HepG2 (cell line): ENCODE data around the gene DCST2. TPM values are rescaled to one million over a fixed set of nuclear protein-coding genes. Genes with fewer than 3 reads are reported as not detected.

Source experiments
- ATF2 ChIP-seq: sonication (generic); formaldehyde crosslinking; IDR thresholded peaks from 2 replicates; pipeline ENCODE4 v1.4.0; 2020; ENCODE audit warnings: missing genetic modification reagents
- CAMTA2 ChIP-seq: sonication (generic); formaldehyde crosslinking; IDR thresholded peaks from 2 replicates; pipeline ENCODE4 v1.4.0; 2020; ENCODE audit warnings: mild to moderate bottlenecking, missing genetic modification reagents, borderline replicate concordance
- CEBPB ChIP-seq: IDR thresholded peaks from 2 replicates; pipeline ENCODE4 v1.6.1; 2011; ENCODE audit warnings: low read depth, low read length, improper control_type of control experiment, borderline replicate concordance
- CHD2 ChIP-seq: IDR thresholded peaks from 2 replicates; pipeline ENCODE4 v1.6.1; 2011; ENCODE audit warnings: low read depth, low read length, improper control_type of control experiment
- DMAP1 ChIP-seq: IDR thresholded peaks from 2 replicates; pipeline ENCODE4 v1.6.1; 2016
- ERF ChIP-seq: IDR thresholded peaks from 2 replicates; pipeline ENCODE4 v1.6.1; 2018; ENCODE audit warnings: missing biosample characterization, missing genetic modification reagents
- GZF1 ChIP-seq: sonication (generic); formaldehyde crosslinking; IDR thresholded peaks from 2 replicates; pipeline ENCODE4 v1.5.1; 2020; ENCODE audit warnings: mild to moderate bottlenecking, missing genetic modification reagents
- HDAC2 ChIP-seq: sonication (generic); formaldehyde crosslinking; IDR thresholded peaks from 2 replicates; pipeline ENCODE4 v1.4.0; 2020; ENCODE audit warnings: missing genetic modification reagents
- JUN ChIP-seq: sonication (generic); formaldehyde crosslinking; IDR thresholded peaks from 2 replicates; pipeline ENCODE4 v1.4.0; 2020; ENCODE audit warnings: mild to moderate bottlenecking, missing genetic modification reagents
- KAT7 ChIP-seq: IDR thresholded peaks from 2 replicates; pipeline ENCODE4 v1.6.1; 2018; ENCODE audit warnings: borderline replicate concordance, missing compliant biosample characterization
- KDM5B ChIP-seq: sonication (generic); formaldehyde crosslinking; IDR thresholded peaks from 2 replicates; pipeline ENCODE4 v1.4.0; 2020; ENCODE audit warnings: missing genetic modification reagents, mild to moderate bottlenecking, borderline replicate concordance
- KLF16 ChIP-seq, 2 experiments: sonication (generic) in 1 of 2; formaldehyde crosslinking in 1 of 2; IDR thresholded peaks; 2 replicates each; pipeline versions ENCODE4 v1.6.1 to v1.8.0; 2016 to 2023; ENCODE audit warnings: missing genetic modification reagents in 2 of 2, missing compliant biosample characterization in 1 of 2
- KMT2A ChIP-seq: sonication (generic); formaldehyde crosslinking; IDR thresholded peaks from 2 replicates; pipeline ENCODE4 v1.4.0; 2020; ENCODE audit warnings: missing genetic modification reagents
- PHF8 ChIP-seq: sonication (generic); formaldehyde crosslinking; IDR thresholded peaks from 2 replicates; pipeline ENCODE4 v1.5.0; 2020; ENCODE audit warnings: missing genetic modification reagents
- POLR2G ChIP-seq: fragments of 200-400 bp; formaldehyde crosslinking; IDR thresholded peaks from 2 replicates; pipeline ENCODE4 v1.6.1; 2018; ENCODE audit warnings: mild to moderate bottlenecking, low read depth, low read length, moderate library complexity
- SP2 ChIP-seq: sonication (generic); formaldehyde crosslinking; IDR thresholded peaks from 2 replicates; pipeline ENCODE4 v1.5.1; 2020; ENCODE audit warnings: mild to moderate bottlenecking, missing genetic modification reagents
- SP5 ChIP-seq: IDR thresholded peaks from 2 replicates; pipeline ENCODE4 v1.6.1; 2016; ENCODE audit warnings: low read depth, borderline replicate concordance
- TARDBP ChIP-seq: sonication (generic); formaldehyde crosslinking; IDR thresholded peaks from 2 replicates; pipeline ENCODE4 v1.8.0; 2022; ENCODE audit warnings: mild to moderate bottlenecking, missing genetic modification reagents
- ZFP41 ChIP-seq: sonication (generic); formaldehyde crosslinking; IDR thresholded peaks from 2 replicates; pipeline ENCODE4 v1.4.0; 2020; ENCODE audit warnings: mild to moderate bottlenecking, missing genetic modification reagents, borderline replicate concordance
- ZNF124 ChIP-seq: sonication (generic); formaldehyde crosslinking; IDR thresholded peaks from 2 replicates; pipeline ENCODE4 v1.4.0; 2020; ENCODE audit warnings: missing genetic modification reagents
- ZNF460 ChIP-seq: sonication (generic); formaldehyde crosslinking; IDR thresholded peaks from 2 replicates; pipeline ENCODE4 v1.5.1; 2020; ENCODE audit warnings: missing genetic modification reagents, mild to moderate bottlenecking, borderline replicate concordance
- ZNF614 ChIP-seq: IDR thresholded peaks from 2 replicates; pipeline ENCODE4 v1.6.1; 2018; ENCODE audit warnings: missing biosample characterization, missing genetic modification reagents, inconsistent platforms, borderline replicate concordance
- ZNF687 ChIP-seq: sonication (generic); formaldehyde crosslinking; IDR thresholded peaks from 2 replicates; pipeline ENCODE4 v1.5.1; 2020; ENCODE audit warnings: mild to moderate bottlenecking, missing genetic modification reagents, moderate library complexity
- polyA plus RNA-seq, 8 experiments: library from polyadenylated mRNA; depleted of rRNA in 3 of 8; stranded (reverse) in 7 of 8; unstranded in 1 of 8; fragments of >200 nt; fragmentation: Illumina TruSeq in 4 of 8; extraction: Trizol in 4 of 8; gene quantifications; 2 replicates each; pipeline versions ENCODE4 v1.2.1 to v1.2.3, GENCODE V29; 2011 to 2016; ENCODE audit warnings: low read depth in 4 of 8, missing spikeins in 1 of 8, mixed read lengths in 1 of 8; ENCODE audit not compliant: insufficient read depth in 1 of 8
- total RNA-seq, 5 experiments: library from RNA; depleted of rRNA; stranded (reverse); fragments of >200 nt; fragmentation: Illumina TruSeq; extraction: Trizol; gene quantifications; 2 replicates each; pipeline ENCODE4 v1.2.3, GENCODE V29; 2016; ENCODE audit warnings: low read depth in 1 of 5

Gene DCST2
- total and polyA plus RNA-seq, 2 of the 13 experiments (the other 11 are each of a cell fraction or from before 2014, with no cell fraction given) = 0.74 TPM; not detected in 1

GRCh38 chr1:154982897-154983648 is 50.5 kb downstream of the DCST2 start, which contains the start of gene FLAD1 (continued):
- TF ChIP-seq GZF1 (CRISPR knock-in tag) (peak; percentile 57), ZFP41 (CRISPR knock-in tag) (no peak), HDAC2 (peak; percentile 77; the same call in 1 of the 2 replicates), CHD2 (peak; percentile 74; the same call in 1 of the 2 replicates), ATF2 (peak; percentile 14; the same call in 1 of the 2 replicates), ZNF460 (CRISPR knock-in tag) (no peak), CAMTA2 (CRISPR knock-in tag) (no peak), SP2 (CRISPR knock-in tag) (peak; percentile 99), ERF (CRISPR knock-in tag) (peak; percentile 83), KDM5B (CRISPR knock-in tag) (no peak), ZNF124 (CRISPR knock-in tag) (peak; percentile 74; the same call in 1 of the 2 replicates), ZNF687 (peak; percentile 76), KAT7 (CRISPR knock-in tag) (0 out of 2 replicates have a peak, but pooled peaks have one; percentile 34), ZNF614 (no peak), DMAP1 (peak; percentile 77; the same call in 1 of the 2 replicates), SP5 (CRISPR knock-in tag) (peak; percentile 46; the same call in 1 of the 2 replicates), KLF16 (CRISPR knock-in tag; IDR thresholded peaks at IDR 0.05) (peak in 1 of 2 experiments; percentile 52; a peak in 1 of 4 replicates), PHF8 (CRISPR knock-in tag) (peak; percentile 58), JUN (CRISPR knock-in tag) (no peak), CEBPB (no peak), TARDBP (CRISPR knock-in tag) (peak; percentile 90), POLR2G (peak; percentile 76), KMT2A (CRISPR knock-in tag) (peak; percentile 74; the same call in 1 of the 2 replicates)
